HG02870 (cell line): Measurements from ENCODE around the gene SPRTN.

Source experiments
- ATAC-seq: cut with Tn5 transposase; IDR thresholded peaks from one replicate; pipeline ENCODE4 v1.9.1; 2021; ENCODE audit warnings: mild to moderate bottlenecking, moderate library complexity; ENCODE audit not compliant: unreplicated experiment

The SPRTN gene

DNA sequence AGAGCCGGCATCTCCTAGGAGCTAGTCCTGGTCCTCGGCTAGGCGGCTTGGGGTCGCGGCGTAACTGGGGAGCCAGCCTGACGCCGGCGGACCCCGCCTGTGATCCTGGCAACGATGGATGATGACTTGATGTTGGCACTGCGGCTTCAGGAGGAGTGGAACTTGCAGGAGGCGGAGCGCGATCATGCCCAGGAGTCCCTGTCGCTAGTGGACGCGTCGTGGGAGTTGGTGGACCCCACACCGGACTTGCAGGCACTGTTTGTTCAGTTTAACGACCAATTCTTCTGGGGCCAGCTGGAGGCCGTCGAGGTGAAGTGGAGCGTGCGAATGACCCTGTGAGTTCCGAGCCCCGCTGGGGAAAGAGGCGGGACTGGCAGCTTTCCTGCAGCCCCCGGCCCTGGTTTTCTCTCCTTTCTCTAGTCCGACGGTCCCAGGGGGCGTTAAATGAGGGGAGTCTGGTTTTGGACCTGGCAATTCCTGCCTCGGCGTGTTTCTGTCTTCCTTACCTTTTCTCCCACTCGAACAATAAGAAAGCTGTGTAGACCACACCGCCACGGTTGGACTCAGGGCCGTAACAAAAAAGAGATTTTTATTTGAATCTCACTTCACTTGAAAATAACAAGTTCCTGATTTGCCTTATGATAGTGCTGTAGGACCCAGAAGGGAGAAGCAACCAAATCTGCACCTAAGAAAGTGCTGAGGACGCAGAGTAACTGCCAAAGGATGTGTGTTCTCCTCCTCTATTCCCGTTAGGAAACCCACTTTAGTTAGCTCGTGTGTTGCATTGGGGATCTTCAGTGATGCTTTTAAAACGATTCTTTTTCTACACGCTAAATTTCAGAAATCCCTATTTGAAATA is at the start of gene SPRTN:
SPRTN (plus strand) TSS at position 24 of the 859 bp plus-strand sequence; CDS start at position 115, 91 bp downstream.
- peak; percentile 1 for ATAC-seq

DNA sequence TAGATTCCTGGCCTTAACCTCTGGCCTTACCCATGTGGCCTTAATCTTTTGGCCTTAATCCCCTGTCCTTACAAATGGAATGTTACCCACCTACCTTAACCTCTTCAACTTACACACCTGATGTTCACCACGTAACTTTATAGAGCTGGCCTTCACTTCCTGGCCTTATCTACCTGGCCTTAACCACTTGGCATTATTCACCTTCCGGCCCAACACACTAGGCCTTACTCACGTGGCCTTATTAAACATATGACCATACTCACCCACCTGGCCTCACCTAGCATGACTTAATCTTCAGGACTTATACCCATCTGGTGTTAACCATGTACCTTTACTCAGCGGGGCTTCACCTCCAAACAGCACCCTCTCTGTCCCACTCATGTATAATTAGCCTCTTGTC is 42.2 kb upstream of the SPRTN start:
- ATAC-seq = no peak

GRCh38 chr1:231301990-231302389 is 36.1 kb upstream of the SPRTN start:
- no peak for ATAC-seq

DNA sequence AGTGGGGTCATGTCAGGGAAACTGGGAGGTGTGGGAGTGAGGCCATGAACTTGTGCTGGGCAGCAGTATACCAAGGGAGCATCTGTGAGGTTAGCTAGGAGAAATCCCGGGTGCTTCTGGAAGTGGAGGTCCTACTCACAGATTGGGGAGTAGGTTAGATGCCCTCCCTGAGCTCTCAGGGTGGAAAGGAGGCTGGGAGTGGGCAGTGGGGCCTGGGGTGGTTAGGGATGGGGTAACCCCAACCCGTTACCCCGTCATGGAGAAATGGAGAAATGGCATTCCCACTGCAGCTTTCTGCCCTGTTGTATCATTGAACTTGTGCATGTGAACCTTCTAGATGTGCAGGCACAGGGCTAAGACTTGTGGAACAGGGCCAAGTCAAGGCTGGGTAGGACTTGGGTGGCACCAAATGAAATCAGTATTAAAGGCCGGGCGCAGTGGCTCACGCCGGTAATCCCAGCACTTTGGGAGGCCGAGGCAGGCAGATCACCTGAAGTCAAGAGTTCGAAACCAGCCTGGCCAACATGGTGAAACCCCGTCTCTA is 27.6 kb upstream of the SPRTN start:
- ATAC-seq = no peak

- no peak for ATAC-seq
Observed at GRCh38 chr1:231311720-231312431, 26.2 kb upstream of the SPRTN start.

GRCh38 chr1:231312432-231312788 is 25.7 kb upstream of the SPRTN start:
- ATAC-seq = no peak

DNA sequence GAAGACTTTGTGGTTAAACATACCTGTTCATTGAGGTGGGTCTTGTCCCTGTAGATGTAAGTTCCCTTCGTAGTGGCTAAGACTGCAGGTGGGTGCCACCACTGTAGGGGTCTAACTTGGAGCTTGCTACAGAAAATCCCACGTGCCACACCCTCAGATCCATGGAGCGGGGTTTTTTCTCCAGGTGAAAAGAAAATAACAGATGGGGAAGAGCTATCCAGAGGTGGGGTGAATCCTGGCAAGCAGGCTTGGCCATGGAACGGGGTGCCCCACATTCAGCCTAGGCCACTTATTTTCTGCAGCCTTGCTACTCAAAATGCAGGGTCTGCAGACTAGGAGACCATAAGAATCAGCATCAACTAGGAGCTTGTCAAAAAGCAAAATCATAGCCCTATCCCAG is 24.4 kb upstream of the SPRTN start:
- ATAC-seq = no peak

- ATAC-seq = peak; percentile 81
Observed at GRCh38 chr1:231315887-231316286, 22.2 kb upstream of the SPRTN start.

DNA sequence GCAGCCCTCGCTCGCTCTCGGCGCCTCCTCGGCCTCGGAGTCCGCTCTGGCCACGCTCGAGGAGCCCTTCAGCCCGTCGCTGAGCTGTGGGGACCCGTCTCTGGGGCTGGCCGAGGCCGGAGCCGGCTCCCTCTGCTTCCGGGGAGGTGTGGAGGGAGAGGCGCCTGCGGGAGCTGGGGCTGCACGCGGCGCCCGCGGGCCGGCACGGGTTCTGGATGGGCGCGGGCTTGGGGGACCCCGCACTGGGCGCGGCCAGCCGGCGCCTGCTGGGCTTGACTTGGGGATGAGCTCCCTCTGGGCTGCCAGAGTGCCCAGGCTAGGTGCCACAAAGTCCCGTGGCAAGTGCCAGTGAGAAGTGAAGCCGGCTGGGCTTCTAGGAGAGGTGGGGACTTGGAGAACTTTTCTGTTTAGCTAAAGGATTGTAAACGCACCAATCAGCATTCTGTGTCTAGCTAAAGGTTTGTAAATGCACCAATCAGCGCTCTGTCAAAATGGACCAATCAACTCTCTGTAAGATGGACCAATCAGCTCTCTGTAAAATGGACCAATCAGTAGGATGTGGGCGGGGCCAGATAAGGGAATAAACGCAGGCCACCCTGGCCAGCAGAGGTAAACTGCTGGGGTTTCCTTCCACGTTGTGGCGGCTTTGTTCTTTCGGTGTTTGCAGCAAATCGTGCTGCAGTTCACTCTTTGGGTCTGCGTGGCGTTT is 20.6 kb upstream of the SPRTN start:
- ATAC-seq = no peak

- no peak for ATAC-seq
Observed at GRCh38 chr1:231318015-231318355, 20.1 kb upstream of the SPRTN start.

GRCh38 chr1:231318568-231318967 is 19.5 kb upstream of the SPRTN start:
- ATAC-seq = no peak

- no peak for ATAC-seq
Observed at GRCh38 chr1:231319080-231319479, 19.0 kb upstream of the SPRTN start.

DNA sequence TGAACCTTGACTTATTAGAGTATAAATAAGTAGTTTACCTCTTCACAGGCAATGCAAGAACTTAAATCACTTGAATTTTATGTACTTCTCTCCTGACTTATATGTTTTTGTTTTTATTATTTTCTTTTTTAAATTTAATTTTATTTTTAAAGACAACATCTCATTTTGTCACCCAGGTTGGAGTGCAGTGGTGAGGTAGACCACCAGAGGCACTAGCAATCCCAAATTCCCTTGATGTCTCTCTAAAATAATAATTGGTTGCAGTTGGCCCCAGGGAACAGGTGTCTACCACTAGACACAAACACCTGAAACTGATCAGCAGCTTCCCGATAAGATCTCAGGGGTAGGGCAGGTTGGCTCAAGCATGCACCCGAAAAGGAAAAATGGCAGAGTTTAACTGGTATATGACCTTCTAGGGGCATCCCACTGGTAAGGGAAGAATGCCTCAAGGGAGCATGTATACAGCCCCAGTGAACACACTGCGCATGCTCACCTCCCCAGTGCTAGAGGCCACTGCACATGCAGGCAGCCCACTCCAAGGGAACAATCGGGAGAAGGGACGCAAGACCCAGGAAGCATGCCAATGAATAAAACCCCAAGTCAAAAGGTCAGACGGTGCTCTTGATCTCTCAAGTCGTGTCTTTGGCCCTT is 15.1 kb upstream of the SPRTN start:
- no peak for ATAC-seq

DNA sequence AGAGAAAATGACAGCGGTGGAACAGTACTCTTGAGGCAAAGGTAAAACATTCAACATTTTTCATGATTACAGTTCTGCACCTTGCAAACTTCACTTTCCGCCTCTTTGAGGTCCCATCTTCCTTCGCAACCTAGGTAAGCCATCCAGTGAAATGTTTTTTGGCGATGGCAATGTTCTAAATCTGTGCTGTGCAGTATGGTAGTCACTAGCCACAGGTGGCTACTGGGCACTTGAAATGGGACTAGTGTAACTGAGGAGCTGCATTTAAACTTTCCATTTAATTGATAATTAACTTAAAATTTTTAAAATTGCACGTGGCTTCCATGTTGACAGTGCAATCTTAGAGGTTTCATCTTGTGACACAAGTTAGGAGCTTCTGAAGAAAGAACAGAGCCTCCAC is 13.4 kb upstream of the SPRTN start:
- no peak for ATAC-seq

- ATAC-seq = no peak
Observed at GRCh38 chr1:231326248-231326647, 11.8 kb upstream of the SPRTN start.

GRCh38 chr1:231327617-231328016 is 10.5 kb upstream of the SPRTN start:
- ATAC-seq = no peak

DNA sequence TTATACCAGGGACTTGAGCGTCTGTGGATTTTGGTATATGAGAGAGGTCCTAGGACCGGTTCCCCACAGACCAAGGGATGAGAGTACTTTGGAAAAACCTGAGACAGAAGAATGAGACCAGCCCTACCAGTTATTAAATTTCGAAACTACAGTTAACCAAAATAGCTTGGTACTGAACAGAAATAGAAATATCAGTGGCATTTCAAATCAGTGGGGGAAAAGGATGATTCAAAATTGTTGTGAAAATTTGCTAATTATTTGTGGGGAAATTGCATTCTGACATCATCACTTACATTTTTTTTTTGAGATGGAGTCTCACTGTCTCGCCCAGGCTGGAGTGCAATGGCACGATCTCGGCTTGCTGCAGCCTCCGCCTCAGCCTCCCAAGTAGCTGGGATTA is 8.6 kb upstream of the SPRTN start:
- no peak for ATAC-seq

DNA sequence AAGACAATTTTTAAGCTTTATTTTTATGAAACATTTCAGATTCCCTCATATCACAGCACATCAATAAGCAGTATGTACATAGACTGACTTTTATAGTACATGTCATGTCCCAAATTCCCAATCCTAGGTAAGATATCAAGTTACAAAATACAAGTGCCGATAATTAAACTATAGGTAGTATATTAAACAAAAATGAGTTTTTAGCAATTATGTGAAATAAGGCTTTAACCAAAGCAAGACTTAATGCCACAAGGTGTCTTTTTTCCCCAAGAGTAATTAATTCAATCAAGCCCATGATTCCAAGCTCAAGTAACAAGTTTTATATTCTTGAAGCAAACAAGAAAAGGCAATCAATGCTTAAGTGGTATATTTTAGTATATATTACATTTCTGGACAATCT is 5.3 kb upstream of the SPRTN start:
- ATAC-seq = no peak

GRCh38 chr1:231334079-231334666 is 3.9 kb upstream of the SPRTN start:
- ATAC-seq = peak; percentile 37

- no peak for ATAC-seq
Observed at GRCh38 chr1:231334952-231335351, 3.1 kb upstream of the SPRTN start.
